Progenitor cell of endocrine pancreas (in vitro differentiated cells): ENCODE measurements around the gene ELN. TPM values are rescaled to one million over a fixed set of nuclear protein-coding genes. Genes with fewer than 3 reads are reported as not detected.

ENCODE experiments used
- DNase-seq: peaks from one replicate; pipeline ENCODE4 v3.0.0; 2021; ENCODE audit warnings: low spot score; ENCODE audit not compliant: unreplicated experiment
- H3K27ac Mint-ChIP-seq: 2 replicates; pipeline ENCODE4 v1.8.0; 2021; ENCODE audit warnings: mild to moderate bottlenecking, moderate library complexity, mixed read lengths
- H3K27me3 Mint-ChIP-seq: 2 replicates; pipeline ENCODE4 v1.8.0; 2021; ENCODE audit warnings: mixed read lengths
- H3K36me3 Mint-ChIP-seq: 2 replicates; pipeline ENCODE4 v1.8.0; 2022; ENCODE audit warnings: mixed read lengths; ENCODE audit not compliant: insufficient read depth
- H3K4me1 Mint-ChIP-seq: 2 replicates; pipeline ENCODE4 v1.8.0; 2021; ENCODE audit warnings: low read depth, mixed read lengths
- H3K4me3 Mint-ChIP-seq: 2 replicates; pipeline ENCODE4 v1.8.0; 2021; ENCODE audit warnings: low read depth, mild to moderate bottlenecking, moderate library complexity, mixed read lengths
- H3K9me3 Mint-ChIP-seq: 2 replicates; pipeline ENCODE4 v1.8.0; 2021; ENCODE audit warnings: low read depth, mixed read lengths
- total RNA-seq: library from RNA; stranded (reverse); gene quantifications from 2 replicates; pipeline ENCODE4 v1.2.1, GENCODE V29; 2021
- TF ChIP-seq, protein P1 (sequence below): fragments of 200-600 bp; sonication (generic); IDR thresholded peaks from one replicate; pipeline ENCODE4 v1.5.0; 2021; ENCODE audit warnings: antibody characterized with exemption, mild to moderate bottlenecking; ENCODE audit not compliant: unreplicated experiment

The ELN gene
- total RNA-seq, 1 donor from 2014 or later, result 0.26 TPM

- no peak for DNase-seq
- Mint-ChIP-seq H3K9me3 (no peaks in the 10 kb centered on the region), H3K27ac (no peak overlapping the region), H3K4me1 (no peaks in the 10 kb centered on the region), H3K36me3 (no peaks in the 10 kb centered on the region), H3K27me3 (peaks cover 17% of the 10 kb centered on the region), H3K4me3 (no peak overlapping the region)
- TF ChIP-seq, protein P1, sequence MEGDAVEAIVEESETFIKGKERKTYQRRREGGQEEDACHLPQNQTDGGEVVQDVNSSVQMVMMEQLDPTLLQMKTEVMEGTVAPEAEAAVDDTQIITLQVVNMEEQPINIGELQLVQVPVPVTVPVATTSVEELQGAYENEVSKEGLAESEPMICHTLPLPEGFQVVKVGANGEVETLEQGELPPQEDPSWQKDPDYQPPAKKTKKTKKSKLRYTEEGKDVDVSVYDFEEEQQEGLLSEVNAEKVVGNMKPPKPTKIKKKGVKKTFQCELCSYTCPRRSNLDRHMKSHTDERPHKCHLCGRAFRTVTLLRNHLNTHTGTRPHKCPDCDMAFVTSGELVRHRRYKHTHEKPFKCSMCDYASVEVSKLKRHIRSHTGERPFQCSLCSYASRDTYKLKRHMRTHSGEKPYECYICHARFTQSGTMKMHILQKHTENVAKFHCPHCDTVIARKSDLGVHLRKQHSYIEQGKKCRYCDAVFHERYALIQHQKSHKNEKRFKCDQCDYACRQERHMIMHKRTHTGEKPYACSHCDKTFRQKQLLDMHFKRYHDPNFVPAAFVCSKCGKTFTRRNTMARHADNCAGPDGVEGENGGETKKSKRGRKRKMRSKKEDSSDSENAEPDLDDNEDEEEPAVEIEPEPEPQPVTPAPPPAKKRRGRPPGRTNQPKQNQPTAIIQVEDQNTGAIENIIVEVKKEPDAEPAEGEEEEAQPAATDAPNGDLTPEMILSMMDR, result no peak
Observed at GRCh38 chr7:74019149-74019548, 8.8 kb upstream of the ELN start.

GRCh38 chr7:74020390-74020789 is 7.6 kb upstream of the ELN start:
- no peaks in the 10 kb centered on the region for H3K4me1 Mint-ChIP-seq

DNA sequence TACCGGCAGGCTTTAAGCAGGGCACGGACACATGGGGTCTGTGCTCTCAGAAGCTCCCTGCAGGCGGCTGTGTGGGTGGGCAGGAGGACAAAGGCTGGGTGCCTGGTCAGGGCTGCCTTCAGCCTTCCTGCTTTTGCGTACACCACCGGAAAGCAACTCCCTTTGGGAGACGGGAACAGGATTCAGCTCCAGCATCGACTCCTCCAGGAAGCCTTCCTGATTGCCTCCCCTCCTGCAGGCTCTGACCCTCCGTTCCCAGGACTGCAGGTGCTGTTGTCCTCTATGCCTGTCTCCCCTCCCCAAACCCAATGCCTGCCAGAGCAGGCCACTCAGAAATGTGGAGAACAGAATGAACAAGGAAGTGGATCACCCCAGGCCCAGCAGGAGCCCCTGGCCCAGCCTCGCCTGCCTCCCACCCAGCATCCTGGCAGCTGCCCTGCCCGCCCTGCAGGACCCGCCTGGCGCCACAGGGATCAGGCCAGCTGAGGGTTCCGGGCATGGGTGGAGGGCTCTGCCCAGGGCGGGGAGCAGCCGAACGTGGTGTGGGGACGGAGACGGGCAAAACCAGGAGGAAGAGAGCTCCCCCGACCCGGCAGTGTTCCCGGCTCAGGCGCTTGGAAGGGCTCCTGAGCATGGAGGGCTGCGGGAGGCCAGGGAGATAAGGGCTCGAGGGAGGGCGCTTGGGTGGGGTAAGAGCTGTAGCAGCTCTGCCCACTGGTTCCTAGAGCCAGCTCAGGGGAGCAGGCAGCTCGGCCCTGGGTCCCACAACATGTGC is 6.2 kb upstream of the ELN start:
- TF ChIP-seq, protein P1, result no peak
- H3K27ac Mint-ChIP-seq, result no peak overlapping the region
- H3K4me1 Mint-ChIP-seq, result peaks cover 1% of the 10 kb centered on the region
- H3K27me3 Mint-ChIP-seq, result peaks cover 34% of the 10 kb centered on the region
- no peak for DNase-seq
- no peak overlapping the region for H3K4me3 Mint-ChIP-seq
- H3K9me3 Mint-ChIP-seq, result no peaks in the 10 kb centered on the region
- no peaks in the 10 kb centered on the region for H3K36me3 Mint-ChIP-seq

More at GRCh38 chr7:74020390-74020789, 7.6 kb upstream of the ELN start:
- H3K4me3 Mint-ChIP-seq, result no peak overlapping the region
- no peaks in the 10 kb centered on the region for H3K9me3 Mint-ChIP-seq
- no peak for DNase-seq
- no peaks in the 10 kb centered on the region for H3K36me3 Mint-ChIP-seq
- no peak overlapping the region for H3K27ac Mint-ChIP-seq
- peaks cover 22% of the 10 kb centered on the region for H3K27me3 Mint-ChIP-seq
- TF ChIP-seq, protein P1, result no peak

GRCh38 chr7:74022507-74022906 is 5.5 kb upstream of the ELN start:
- Mint-ChIP-seq H3K4me3 (no peak overlapping the region), H3K36me3 (no peaks in the 10 kb centered on the region), H3K4me1 (peaks cover 1% of the 10 kb centered on the region), H3K9me3 (no peaks in the 10 kb centered on the region), H3K27ac (no peak overlapping the region), H3K27me3 (peaks cover 35% of the 10 kb centered on the region)
- TF ChIP-seq, protein P1, result no peak
- no peak for DNase-seq

GRCh38 chr7:74023092-74023536 is 4.9 kb upstream of the ELN start:
- Mint-ChIP-seq H3K9me3 (no peaks in the 10 kb centered on the region), H3K4me3 (no peak overlapping the region), H3K4me1 (peaks cover 1% of the 10 kb centered on the region), H3K27me3 (peaks cover 35% of the 10 kb centered on the region), H3K27ac (no peak overlapping the region), H3K36me3 (no peaks in the 10 kb centered on the region)
- TF ChIP-seq, protein P1, result no peak
- DNase-seq, result no peak
